ENCODE results near the gene ZMYND10.
A peak's percentile ranks its signal among the peaks of the same experiment; 100 is the strongest.

Gene ZMYND10

DNA sequence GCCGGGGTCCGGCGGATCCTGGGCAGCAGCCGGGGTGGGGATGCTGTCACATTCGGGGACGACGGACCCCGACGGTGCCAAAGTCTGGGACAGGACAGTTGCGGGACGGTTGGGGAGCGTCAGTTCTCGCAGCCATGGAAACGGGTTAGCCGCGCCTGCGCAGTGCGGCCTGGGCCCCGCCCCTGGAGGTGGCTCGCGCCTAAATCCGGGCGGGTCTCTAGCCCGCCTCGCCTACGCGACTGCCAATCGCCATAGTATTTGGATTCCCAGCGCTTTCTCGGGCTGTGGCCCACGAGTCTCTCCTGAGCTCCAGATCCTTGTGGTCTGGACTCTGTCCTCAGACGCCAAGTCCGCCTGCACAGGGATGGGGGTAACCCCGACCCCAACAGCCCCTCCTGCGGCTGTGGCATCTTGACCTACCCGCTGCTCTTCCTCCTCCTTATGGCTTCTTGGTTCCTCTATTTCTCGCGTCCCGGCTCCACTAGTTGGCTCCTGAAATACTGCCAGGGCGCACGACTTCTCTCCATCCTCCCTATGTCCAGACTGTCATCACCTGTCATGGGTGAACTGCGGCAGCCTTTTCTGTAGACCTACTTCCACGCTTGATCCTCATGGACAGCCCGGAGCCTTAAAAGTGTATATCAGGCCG lies at the start of gene ZMYND10:
Gene ZMYND10, minus strand, starts transcription at position 147 of the 649 bp plus-strand sequence. CDS start 153 bp downstream, outside the sequence.
- DNase-seq: no peak

DNA sequence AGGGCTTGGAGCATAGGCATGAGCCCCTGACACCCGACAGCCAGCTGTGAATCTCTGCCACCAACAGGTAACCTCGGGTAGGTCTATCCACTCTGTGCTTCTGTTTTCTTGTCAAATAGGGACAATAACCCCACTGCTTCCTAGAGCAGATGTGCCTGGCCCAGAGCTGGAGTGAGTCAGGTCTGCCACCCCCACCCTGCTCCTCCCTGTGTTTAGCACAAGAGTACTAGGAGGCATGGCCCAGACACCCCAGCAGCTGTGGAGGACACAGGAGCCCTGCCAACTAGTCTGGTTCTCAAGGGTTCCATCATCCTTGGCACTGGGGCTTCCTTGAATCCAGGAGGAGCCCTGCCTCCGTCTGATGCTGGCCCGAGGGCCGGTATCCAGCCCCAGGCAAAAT lies 47.5 kb upstream of the ZMYND10 start:
- DNase-seq: no peak

DNA sequence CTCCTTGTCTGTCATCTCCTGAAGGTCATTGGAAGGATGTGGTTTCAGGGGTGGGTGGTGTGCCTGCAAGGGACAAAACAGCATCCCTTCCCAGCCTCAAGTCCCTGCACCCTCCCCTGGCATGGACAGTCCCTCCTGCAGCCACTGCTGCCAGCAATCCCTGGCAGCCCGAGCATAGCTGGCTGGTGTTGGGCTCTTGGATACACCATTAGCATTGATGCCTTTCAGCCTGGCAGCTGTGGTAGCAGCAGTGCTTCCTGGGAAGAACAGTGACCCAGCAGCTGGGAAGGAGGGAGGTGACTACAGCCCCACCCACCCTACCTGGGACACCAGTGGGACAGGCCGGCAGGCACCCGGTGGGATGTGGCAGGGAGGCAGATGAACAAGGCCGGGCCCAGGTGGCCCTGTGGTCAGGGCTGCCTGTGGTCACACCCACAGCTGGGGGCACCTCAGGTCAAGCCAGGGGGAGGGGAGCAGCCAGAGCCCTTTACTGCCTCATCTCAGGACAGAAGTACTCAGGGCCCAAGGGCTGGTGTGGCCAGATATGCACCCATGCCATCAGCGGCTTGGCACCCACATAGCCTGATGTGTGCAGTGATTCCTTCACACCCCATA lies 46.7 kb upstream of the ZMYND10 start:
- no peak for DNase-seq

DNA sequence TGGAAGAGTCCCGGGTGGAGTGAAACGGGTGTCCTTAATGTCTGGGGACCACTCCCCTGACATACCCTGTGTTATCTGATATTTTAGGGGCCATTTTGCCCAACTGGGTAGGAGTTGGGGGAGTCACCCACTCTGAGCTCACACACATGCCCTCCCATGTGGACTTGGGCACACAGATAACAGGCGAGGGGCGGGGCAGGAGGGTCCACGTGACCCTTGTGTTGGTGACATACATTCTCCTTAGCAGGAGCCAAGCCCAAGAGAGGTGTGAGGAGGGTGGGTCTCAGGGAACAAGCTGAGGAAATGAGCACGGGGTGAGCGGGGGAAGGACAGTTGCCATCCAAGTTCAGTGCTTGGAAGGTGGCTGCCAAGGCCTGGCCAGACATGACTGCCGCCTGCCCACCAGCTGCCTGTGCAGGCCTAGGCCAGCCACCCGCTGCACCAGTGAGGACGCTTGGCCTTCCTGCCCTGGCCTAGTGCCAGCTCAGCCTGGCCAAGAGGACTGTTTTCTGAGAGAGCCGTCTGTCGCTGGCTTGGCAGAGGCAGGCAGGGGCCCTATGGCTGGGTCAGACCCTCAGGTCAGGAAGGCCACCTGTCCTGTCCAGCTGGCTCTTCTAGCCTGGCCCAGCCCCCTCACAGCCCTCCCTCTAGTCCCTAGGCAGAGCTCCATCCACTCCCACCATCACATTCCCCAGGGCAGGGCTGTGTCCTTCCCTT lies 45.1 kb upstream of the ZMYND10 start:
- DNase-seq: no peak

DNA sequence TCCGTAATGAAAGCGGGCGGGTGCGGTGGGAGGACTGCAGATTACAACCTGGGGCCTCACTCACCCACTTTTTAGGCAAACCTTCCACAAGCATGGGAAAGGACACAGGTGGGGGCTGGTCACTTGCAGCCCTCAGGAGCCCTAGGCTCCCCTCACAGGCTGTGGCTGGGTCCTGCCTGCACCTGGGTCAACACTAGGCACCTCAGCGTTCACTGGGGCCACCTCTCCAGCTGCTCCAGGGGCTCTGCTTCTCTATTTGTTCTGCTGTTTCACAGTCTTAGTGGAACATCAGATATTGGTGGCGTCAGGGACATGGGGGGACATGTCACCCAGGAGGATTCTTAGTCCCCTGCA lies 43.9 kb upstream of the ZMYND10 start:
- no peak for DNase-seq

DNA sequence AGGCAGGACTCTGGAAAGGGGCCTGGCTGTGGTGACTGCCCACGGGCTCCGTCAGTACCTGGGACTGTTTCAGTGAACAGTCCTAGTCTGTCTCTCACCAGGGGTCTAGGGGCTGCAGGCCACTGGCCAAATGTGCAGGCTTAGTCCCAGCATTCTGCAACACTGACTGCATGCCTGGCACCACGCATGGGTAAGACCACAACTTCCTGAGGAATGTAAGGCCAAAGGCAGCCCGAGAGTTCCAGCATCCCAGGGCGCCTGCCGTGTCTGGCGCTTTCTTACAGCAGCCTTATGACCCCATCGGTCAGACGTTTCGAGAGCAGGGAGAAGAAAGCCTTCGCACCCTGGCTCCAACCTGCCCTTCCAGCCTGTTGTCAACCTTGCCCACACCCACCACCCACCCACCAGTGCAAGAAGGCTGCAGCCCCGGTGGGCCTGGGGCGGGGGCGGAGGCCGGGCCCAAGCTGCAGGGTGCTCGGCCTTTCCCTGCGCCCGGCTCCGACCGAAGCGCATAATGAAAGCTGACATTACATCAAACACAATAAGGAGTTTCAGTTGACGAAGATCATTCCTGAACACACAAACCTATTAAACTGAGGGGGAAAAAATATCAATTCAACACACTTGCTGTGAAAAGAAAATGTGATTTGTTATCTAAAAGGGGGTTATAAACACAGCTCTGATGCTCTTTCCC lies 43.3 kb upstream of the ZMYND10 start:
- no peak for DNase-seq

DNA sequence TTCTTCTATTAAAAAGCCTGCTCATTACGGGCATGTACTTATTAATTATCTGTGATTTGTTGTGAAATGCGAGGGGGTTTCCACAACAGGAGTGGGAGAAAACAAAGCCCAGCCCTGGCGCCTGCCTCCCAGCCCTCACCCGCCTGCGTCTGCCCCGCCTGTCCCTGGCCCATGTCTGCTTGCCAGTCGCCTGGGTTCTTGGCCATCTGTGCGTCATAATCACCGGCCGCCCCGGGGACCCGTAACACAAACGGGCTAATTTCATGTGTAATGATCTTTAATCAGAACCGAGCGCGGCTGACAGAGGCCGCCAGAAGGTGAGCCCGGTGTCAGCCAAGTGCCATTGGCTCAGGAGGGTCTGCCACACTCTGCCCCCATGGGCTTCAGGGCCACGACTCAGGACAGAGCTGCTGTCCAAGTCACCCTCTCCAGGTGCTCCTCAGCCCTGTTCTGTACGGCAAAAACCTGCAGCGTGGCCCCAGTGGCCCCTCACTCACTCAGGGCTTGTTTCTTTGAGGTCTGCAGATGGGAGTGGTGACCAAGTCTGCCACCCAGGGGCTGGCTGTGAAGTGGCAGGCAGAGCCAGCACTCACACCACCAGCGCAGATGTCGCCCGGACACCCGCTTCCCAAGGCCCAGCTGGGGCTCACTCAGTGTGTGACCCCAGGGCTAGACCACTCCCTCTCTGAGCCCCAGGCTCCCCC lies 42.6 kb upstream of the ZMYND10 start:
- DNase-seq: no peak

DNA sequence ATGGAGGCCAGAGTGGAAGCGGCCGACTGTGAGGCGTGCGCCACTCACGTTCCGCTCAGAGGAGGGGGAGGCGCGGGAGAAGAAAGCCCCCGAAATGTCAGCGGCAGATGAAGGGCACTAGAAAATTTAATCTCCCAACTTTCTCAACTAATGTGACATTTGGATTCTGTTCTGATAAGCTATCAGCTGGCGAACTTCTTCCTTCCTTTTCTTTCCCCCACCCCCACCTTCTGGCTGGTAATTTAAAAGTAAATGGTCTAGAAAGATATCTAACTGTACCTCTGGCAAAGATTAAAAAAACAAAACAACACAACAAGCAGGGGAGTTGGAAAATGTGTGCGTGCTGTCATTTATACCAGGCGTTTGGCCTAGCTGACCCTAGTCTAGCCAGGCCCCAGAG lies 40.2 kb upstream of the ZMYND10 start:
- DNase-seq: no peak

DNA sequence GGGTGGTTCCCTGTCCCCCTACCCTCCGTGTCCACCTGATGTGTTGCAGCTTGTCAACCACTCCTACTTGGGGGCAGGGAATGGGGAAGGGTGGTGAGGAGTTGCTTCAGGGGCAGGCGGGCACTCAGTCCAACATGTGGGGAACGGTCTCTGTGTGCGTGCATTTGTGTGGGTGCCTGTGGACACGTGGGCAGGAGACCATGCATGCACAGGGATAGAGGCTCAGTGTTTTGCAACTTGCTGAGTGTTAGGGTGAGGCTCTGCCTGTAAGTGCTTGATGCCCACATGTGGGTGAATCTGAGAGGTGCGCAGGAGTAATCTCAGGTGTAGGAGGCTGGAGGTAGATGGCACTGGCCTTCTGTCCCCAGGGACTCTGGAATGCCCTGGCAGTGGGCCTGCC lies 38.2 kb upstream of the ZMYND10 start:
- DNase-seq: no peak

DNA sequence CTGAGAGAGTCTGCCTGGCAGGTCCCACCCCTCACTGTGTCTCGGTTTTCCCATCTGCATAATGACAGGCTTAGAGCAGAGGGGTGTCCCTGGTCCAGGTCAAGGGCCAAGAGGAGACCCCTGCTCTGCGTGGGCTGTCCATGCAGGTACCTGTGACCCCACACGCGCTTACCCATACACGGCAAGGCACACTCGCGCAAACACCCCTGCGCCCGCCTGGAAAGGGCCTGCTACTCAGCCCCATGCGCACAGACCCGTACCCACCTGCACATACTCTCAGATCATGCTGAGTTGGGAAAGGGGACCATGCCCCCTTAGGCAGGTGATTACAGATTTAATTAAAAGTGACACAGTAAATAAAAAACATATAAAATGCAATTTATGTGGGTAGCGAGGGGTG lies 37.2 kb upstream of the ZMYND10 start:
- DNase-seq: no peak

DNA sequence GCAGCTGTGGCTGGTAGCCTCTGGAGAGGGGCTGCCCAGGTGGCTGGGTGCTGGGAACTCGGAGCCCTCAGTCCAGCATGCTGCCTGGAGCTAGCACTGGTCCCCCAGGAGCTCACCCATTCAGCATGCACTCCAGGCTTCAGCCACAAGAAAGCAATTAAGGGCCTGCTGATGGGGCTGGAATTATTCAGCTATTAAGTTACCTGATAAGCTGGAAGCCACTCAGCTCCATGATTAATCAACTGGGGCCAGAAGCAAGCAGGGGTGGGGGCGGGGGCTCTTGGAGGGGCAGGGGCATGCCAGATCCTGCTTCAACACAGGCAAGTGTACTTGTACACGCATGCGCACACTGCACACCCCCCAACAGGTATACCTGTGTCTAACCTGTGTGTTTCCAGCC lies 35.9 kb upstream of the ZMYND10 start:
- no peak for DNase-seq

DNA sequence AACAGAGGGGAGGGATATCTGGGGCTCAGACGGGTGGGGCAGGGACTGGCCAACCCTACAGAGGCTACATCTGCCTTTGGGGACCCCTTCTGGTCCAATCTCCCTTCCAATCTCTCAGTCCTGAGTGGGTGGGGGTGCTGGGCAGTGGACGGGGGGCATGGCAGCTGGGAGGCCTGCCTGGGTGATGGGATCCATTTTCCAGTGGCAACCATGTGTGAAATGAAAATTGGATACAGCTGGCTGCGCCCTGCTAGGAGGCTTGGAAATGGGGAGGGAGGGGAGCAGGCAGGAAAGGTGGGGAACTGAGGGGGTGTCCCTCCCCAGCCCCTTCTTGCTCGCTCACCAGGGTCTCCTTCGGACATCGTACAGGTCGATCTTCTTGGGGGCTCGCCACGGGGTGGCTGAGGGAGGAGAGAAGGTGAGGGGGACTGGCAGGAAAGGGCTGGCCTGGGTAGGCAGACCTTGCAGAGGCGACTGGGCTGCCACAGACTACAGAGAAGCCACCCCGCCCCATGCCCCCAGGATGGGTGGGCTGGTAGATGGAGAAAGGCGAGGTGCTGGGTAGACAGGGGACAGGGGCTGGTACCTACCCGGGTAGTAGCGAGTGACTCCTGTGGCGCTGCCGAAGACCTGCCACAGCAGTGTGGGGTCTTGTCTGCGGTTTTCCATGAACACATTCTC lies 35.0 kb upstream of the ZMYND10 start:
- no peak for DNase-seq

DNA sequence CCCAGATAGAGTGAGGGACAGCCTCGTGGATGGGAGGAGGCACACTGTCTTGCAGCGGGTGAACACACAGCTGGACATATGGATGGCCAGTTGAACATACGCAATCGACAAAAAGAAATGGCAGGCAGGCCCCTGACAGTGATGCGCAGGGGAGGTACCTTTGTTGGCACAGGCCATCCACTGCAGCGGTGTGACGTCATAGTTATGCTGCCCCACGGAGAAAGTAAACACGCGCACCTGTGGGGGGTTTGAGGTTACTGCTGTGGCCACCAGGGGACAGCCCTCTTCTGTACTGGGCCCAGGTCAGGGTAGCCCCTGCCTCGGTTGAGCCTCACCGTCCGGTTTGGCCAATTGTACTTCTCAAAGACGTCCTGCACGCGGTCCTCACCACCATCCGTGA lies 33.2 kb upstream of the ZMYND10 start:
- no peak for DNase-seq

DNA sequence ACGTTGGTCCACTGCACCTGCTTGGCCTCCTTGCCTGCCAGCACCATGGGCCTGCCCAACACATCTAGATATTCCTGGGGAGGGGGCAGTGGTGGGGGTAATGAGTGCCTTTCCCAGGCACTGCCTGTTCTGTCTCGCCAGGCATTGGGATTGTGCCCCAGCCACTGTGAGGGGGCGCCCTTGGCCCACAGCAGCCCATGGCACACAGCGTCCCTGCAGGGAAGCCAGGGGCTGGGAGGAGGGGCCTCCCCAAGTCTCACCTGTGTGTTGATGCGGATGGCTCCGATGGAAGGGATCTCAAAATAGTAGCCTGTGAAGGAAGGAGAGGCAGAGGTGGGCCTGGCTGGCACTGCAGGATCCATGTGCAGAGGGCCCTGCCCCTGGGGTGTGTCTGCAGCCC lies 32.5 kb upstream of the ZMYND10 start:
- no peak for DNase-seq

DNA sequence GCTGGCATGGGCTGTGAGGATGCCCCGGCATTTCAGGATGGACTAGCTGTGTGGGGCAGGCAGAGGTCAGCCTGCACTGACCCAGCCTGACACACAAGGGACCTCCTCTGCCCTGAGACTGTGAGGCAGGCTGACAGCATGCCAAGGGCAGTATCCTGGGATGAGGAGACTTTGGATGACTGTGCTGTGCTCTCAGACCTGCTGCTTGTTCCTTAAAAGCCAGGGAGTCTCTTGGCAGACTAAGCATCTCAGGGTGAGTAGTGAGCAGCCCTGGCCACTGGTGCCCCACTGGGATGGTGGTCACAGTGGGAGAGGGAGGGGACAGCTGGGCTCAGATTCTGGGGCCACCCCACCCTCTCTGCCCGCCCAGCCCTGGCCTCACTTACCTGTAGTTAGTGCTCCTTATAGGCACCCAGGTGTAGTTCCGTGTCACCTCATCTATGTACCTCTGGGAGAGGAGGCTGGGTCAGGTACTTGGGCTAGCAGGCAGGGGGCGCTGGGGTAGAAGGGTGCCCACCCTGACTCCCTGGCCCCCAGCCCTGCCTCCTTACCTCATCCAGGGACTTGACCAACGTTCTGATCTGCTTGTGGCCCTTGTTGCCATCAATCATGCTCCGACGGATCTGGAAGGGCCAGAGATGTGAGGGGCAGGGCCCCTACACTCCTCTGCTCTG lies 29.9 kb upstream of the ZMYND10 start:
- no peak for DNase-seq

DNA sequence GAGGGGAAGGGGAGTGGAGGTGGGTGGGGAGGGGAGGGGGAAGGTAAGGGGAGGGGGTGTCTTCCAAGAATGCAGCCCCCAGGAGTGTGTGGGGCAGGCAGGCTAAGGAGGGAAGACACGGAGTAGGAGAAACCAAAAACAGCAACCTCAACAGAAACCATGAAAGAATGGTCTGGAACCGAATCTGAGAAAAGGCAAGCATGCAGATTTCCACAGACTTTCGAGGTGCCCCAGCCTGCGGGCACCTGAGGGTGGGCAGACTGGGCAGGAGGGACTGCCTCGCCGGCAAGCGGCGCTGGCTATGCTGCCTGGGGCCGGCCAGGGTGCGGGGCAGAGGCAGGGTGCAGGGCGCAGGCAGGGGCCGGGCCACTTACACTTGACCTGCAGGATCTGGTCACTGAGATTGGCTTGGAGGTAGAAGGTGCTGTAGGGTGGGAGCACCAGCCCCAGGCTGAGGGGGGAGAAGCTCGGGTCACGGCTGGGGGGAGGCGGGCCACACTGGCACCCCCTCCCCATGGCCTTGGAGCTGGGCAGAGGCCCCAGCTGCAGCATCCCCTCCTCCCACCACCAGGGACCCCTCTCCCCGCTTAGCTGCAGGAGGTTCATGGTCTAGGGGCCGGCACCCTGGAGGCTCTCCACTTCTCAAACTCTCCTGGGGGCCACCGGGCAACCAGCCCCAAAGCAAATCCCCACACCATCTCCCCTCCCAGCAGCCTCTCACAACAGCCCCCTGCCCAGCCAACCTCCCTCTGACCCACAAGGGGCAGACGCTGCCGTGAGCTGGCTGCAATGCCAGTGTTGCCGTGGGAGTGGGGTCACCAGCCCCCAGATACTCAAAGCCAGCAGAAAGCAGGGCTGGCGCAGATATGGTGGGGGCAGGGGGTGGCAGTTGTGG lies 29.1 kb upstream of the ZMYND10 start:
- no peak for DNase-seq

DNA sequence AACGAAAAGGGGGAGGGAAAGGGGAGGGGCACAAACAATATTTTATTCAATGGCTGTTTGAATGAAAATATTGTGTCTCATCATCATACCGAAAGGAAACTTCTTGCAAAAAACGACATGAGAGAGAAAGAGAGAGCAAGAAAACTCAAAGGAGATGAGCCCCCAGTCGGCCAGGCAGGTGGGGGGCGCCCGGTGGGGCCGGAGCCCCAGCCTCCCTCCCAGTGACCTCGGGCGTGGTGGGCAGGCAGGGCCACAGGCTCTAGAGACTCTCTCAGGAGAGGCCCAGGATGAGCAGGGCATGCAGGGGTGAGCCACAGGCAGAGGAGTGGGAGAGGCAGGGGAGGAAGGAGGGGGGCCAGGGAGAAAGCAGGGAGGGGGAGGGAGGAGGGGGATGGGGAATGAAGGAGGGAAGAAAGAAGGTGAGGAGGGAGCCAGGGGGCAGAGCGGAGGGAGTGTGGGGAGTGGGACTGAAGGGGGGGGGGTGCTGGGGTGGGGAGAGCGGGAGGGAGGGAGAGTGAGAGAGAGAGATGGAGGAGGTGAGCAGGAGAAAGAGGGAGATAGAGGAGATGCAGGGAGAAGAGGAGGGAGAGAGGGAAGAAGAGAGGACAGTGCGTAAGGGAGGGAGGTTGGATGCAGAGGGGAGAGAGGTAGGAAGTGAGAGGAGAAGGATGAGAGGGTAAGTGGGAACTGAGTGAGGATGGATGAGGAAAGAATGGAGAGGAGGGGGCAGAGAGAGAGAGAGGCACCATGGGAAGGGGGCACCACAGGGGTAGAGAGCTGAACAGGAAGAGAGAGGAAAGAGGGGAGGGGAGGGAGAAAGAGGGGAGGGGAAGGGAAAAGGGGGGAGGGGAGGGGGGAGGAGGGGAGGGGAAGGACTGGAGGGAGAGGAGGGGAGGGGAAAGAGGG lies 27.9 kb upstream of the ZMYND10 start:
- DNase-seq: no peak

DNA sequence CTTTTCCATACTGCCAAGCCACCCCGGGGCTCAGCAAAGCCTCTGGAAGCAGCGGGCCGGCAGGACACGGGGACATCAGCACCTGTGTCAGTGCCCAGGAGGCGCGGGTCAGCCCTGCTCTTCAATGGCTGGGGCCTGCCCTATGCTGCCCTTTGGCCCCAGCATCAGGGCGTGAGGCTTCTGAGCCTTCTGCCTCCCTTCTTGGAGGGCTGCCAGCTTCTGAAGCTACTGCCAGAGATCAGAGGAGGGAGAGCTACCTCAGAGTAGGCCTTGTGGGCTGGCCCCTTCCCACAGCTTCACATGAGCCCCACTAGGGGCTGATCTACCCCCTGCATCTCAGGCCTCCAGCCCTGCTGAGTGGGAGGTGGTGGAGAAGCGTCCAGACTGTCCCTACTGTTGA lies 26.8 kb upstream of the ZMYND10 start:
- no peak for DNase-seq

DNA sequence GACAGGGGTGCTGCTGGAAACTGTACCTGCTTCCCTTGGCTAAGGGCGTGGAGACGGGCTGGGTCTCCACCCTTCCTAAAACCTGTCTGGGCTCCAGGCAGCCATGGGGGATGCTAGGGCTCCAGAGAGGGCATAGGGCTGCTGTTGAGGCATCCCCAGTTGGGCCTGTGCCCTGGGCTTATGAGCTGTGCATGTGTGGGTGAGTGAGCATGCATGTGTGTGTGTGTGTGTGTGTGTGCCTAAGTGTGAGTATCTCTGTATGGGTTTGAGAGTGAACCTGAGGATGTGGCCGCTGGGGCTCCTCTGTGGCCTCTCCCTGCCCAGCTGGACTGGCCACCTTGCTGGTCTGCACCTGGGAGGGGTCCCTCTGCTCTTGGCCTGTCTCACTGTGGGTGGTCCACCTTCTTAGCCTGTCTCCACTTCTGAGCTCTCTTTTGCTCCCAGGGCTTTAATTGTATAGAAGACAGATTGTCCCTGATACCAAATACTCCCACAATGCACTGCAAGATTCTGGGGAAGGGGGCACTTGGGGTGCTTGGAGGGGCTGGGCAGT lies 25.7 kb upstream of the ZMYND10 start:
- no peak for DNase-seq

DNA sequence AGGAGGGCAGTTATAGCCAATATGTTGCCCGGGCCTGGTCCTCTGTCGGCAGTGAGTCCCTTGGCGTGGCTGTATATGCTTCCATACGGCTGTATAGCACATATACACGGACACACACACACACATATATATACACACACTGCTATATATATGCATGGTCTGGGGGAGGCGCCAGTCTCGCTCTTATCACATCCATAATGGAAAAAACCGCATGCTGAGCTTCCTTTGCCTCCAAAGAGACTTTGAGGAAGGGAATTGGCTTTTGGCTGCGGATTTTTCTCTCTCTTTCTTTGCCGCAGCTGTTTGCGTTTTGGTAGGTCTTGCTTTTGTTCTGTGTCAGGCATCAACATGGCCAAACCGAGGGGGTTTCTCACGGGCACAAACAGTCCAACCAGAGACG lies 25.1 kb upstream of the ZMYND10 start:
- peak in 1 of 2 experiments; percentile 20 for DNase-seq

Data from AML-193 (cell line).